Measurements from ENCODE around the gene SHTN1. TPM values are rescaled to one million over a fixed set of nuclear protein-coding genes. Genes with fewer than 3 reads are reported as not detected.

SHTN1 gene
- total RNA-seq, 1 donor from 2014 or later = 12.0 TPM

- no peak overlapping the region for H3K4me3 ChIP-seq (ENCODE audit: low read depth, low read length)
- TF ChIP-seq CTCF (IDR thresholded peaks at IDR 0.05; ENCODE audit: insufficient read depth, low read length, poor library complexity, severe bottlenecking) = no peak
- no peak for DNase-seq (ENCODE audit: low read depth)
- no peaks in the 10 kb centered on the region for H3K27me3 ChIP-seq (ENCODE audit: control insufficient read depth, insufficient read depth, low read length)
- H3K36me3 ChIP-seq (ENCODE audit: control insufficient read depth, insufficient read depth, low read length) = no peaks in the 10 kb centered on the region
Observed at GRCh38 chr10:117001144-117001543, 3.8 kb downstream of the SHTN1 start.

GRCh38 chr10:117000580-117000979, 4.4 kb downstream of the SHTN1 start:
- DNase-seq (ENCODE audit: low read depth) = no peak
- H3K27me3 ChIP-seq (ENCODE audit: control insufficient read depth, insufficient read depth, low read length) = no peaks in the 10 kb centered on the region
- no peak for TF ChIP-seq CTCF (IDR thresholded peaks at IDR 0.05; ENCODE audit: insufficient read depth, low read length, poor library complexity, severe bottlenecking)
- no peaks in the 10 kb centered on the region for H3K36me3 ChIP-seq (ENCODE audit: control insufficient read depth, insufficient read depth, low read length)
- no peak overlapping the region for H3K4me3 ChIP-seq (ENCODE audit: low read depth, low read length)

GRCh38 chr10:116998172-116998571, 6.8 kb downstream of the SHTN1 start:
- no peaks in the 10 kb centered on the region for H3K36me3 ChIP-seq (ENCODE audit: control insufficient read depth, insufficient read depth, low read length)
- TF ChIP-seq CTCF (IDR thresholded peaks at IDR 0.05; ENCODE audit: insufficient read depth, low read length, poor library complexity, severe bottlenecking) = no peak
- no peak for DNase-seq (ENCODE audit: low read depth)

GRCh38 chr10:116997015-116997414, 8.0 kb downstream of the SHTN1 start:
- H3K36me3 ChIP-seq (ENCODE audit: control insufficient read depth, insufficient read depth, low read length) = no peaks in the 10 kb centered on the region
- no peak overlapping the region for H3K4me3 ChIP-seq (ENCODE audit: low read depth, low read length)
- no peak for TF ChIP-seq CTCF (IDR thresholded peaks at IDR 0.05; ENCODE audit: insufficient read depth, low read length, poor library complexity, severe bottlenecking)
- DNase-seq (ENCODE audit: low read depth) = no peak
- no peaks in the 10 kb centered on the region for H3K27me3 ChIP-seq (ENCODE audit: control insufficient read depth, insufficient read depth, low read length)

More at GRCh38 chr10:116998172-116998571, 6.8 kb downstream of the SHTN1 start:
- Histone ChIP-seq H3K4me3 (ENCODE audit: low read depth, low read length) (no peak overlapping the region), H3K27me3 (ENCODE audit: control insufficient read depth, insufficient read depth, low read length) (no peaks in the 10 kb centered on the region)

- Histone ChIP-seq H3K27me3 (ENCODE audit: control insufficient read depth, insufficient read depth, low read length) (no peaks in the 10 kb centered on the region), H3K4me3 (ENCODE audit: low read depth, low read length) (no peak overlapping the region)
Observed at GRCh38 chr10:116995648-116996047, 9.3 kb downstream of the SHTN1 start.

More at GRCh38 chr10:116995648-116996047, 9.3 kb downstream of the SHTN1 start:
- no peak for DNase-seq (ENCODE audit: low read depth)
- no peaks in the 10 kb centered on the region for H3K36me3 ChIP-seq (ENCODE audit: control insufficient read depth, insufficient read depth, low read length)
- no peak for TF ChIP-seq CTCF (IDR thresholded peaks at IDR 0.05; ENCODE audit: insufficient read depth, low read length, poor library complexity, severe bottlenecking)

Measured in kidney epithelial cell (primary cell).